Measurements from ENCODE around the gene POLK. TPM values are rescaled to one million over a fixed set of nuclear protein-coding genes. Genes with fewer than 3 reads are reported as not detected.
"Not testable (repeated sequence)": the region's sequence is repeated elsewhere in the genome, so short reads cannot be mapped to it uniquely, and the experiment has no call there.

POLK gene
- total RNA-seq (2014; rRNA removed; shearing (Covaris generic)) = 20.2 and 31.6 TPM in 2 replicates

GRCh38 chr5:75511435-75512382 lies at the start of gene POLK, which contains the start of gene CERT1:
Gene POLK (plus strand): TSS chr5:75511891.
Gene CERT1 (minus strand): TSS chr5:75511629. CDS start chr5:75511207, 422 bp downstream.
- DNase-seq (ENCODE audit: low read depth) = peak; percentile 99

GRCh38 chr5:75463726-75464125 lies 48.0 kb upstream of the POLK start:
- no peak for DNase-seq (ENCODE audit: low read depth)

GRCh38 chr5:75465480-75465879 lies 46.2 kb upstream of the POLK start:
- DNase-seq (ENCODE audit: low read depth) = peak; percentile 7

GRCh38 chr5:75466006-75466716 lies 45.5 kb upstream of the POLK start:
- DNase-seq (ENCODE audit: low read depth) = no peak

GRCh38 chr5:75468593-75468992 lies 43.1 kb upstream of the POLK start:
- DNase-seq (ENCODE audit: low read depth) = no peak

- DNase-seq (ENCODE audit: low read depth) = no peak
Observed at GRCh38 chr5:75469017-75469416, 42.7 kb upstream of the POLK start.

GRCh38 chr5:75471193-75471592 lies 40.5 kb upstream of the POLK start:
- no peak for DNase-seq (ENCODE audit: low read depth)

- no peak for DNase-seq (ENCODE audit: low read depth)
Observed at GRCh38 chr5:75472973-75473372, 38.7 kb upstream of the POLK start.

GRCh38 chr5:75473463-75473862 lies 38.2 kb upstream of the POLK start:
- DNase-seq (ENCODE audit: low read depth) = no peak

GRCh38 chr5:75475364-75475763 lies 36.3 kb upstream of the POLK start:
- no peak for DNase-seq (ENCODE audit: low read depth)

GRCh38 chr5:75481024-75481423 lies 30.7 kb upstream of the POLK start:
- no peak for DNase-seq (ENCODE audit: low read depth)

GRCh38 chr5:75482482-75482881 lies 29.2 kb upstream of the POLK start:
- DNase-seq (ENCODE audit: low read depth) = no peak

- DNase-seq (ENCODE audit: low read depth) = no peak
Observed at GRCh38 chr5:75484605-75485004, 27.1 kb upstream of the POLK start.

- not testable (repeated sequence) for DNase-seq (ENCODE audit: low read depth)
Observed at GRCh38 chr5:75489847-75490246, 21.8 kb upstream of the POLK start.

GRCh38 chr5:75491621-75492020 lies 20.1 kb upstream of the POLK start:
- DNase-seq (ENCODE audit: low read depth) = no peak

GRCh38 chr5:75496026-75496425 lies 15.7 kb upstream of the POLK start:
- no peak for DNase-seq (ENCODE audit: low read depth)

- no peak for DNase-seq (ENCODE audit: low read depth)
Observed at GRCh38 chr5:75498208-75498777, 13.4 kb upstream of the POLK start.

- DNase-seq (ENCODE audit: low read depth) = not testable (repeated sequence)
Observed at GRCh38 chr5:75498875-75499274, 12.8 kb upstream of the POLK start.

GRCh38 chr5:75505112-75505511 lies 6.6 kb upstream of the POLK start:
- DNase-seq (ENCODE audit: low read depth) = not testable (repeated sequence)

- no peak for DNase-seq (ENCODE audit: low read depth)
Observed at GRCh38 chr5:75507841-75508240, 3.9 kb upstream of the POLK start.

- no peak for DNase-seq (ENCODE audit: low read depth)
Observed at GRCh38 chr5:75509546-75509945, 2.1 kb upstream of the POLK start.

- DNase-seq (ENCODE audit: low read depth) = peak; percentile 16
Observed at GRCh38 chr5:75509956-75510355, 1.7 kb upstream of the POLK start.
